ENCODE data around the gene HEMK1.

DNA sequence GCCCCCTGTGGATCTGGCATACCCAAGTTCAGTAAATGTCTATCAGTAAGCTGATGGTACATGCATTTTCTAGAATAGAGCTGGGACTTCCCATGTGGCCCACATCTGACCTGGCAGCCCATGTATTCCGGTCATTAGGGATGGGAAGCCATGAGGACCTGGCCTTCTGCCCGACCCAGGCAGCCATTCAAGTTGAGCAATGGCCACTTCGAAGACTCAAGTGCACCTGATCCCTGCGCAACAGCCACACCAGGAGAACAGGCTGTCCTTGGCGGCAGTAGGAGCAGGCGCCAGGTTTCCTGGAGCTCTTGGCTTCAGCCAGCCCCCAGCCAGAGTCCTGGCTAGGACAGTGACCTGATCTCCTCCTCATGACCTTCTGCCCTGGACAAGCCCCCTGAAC lies 14.6 kb downstream of the HEMK1 start:
- TF ChIP-seq, protein P1, sequence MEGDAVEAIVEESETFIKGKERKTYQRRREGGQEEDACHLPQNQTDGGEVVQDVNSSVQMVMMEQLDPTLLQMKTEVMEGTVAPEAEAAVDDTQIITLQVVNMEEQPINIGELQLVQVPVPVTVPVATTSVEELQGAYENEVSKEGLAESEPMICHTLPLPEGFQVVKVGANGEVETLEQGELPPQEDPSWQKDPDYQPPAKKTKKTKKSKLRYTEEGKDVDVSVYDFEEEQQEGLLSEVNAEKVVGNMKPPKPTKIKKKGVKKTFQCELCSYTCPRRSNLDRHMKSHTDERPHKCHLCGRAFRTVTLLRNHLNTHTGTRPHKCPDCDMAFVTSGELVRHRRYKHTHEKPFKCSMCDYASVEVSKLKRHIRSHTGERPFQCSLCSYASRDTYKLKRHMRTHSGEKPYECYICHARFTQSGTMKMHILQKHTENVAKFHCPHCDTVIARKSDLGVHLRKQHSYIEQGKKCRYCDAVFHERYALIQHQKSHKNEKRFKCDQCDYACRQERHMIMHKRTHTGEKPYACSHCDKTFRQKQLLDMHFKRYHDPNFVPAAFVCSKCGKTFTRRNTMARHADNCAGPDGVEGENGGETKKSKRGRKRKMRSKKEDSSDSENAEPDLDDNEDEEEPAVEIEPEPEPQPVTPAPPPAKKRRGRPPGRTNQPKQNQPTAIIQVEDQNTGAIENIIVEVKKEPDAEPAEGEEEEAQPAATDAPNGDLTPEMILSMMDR (IDR thresholded peaks at IDR 0.05): no peak
- TF ChIP-seq POLR2A (IDR thresholded peaks at IDR 0.05): no peak

All from esophagus squamous epithelium (tissue), 4 donors.